ENCODE results near the gene PLEKHA7. TPM values are rescaled to one million over a fixed set of nuclear protein-coding genes. Genes with fewer than 3 reads are reported as not detected.

The PLEKHA7 gene
- total RNA-seq, 1 experiment from 2014 or later, result not detected

DNA sequence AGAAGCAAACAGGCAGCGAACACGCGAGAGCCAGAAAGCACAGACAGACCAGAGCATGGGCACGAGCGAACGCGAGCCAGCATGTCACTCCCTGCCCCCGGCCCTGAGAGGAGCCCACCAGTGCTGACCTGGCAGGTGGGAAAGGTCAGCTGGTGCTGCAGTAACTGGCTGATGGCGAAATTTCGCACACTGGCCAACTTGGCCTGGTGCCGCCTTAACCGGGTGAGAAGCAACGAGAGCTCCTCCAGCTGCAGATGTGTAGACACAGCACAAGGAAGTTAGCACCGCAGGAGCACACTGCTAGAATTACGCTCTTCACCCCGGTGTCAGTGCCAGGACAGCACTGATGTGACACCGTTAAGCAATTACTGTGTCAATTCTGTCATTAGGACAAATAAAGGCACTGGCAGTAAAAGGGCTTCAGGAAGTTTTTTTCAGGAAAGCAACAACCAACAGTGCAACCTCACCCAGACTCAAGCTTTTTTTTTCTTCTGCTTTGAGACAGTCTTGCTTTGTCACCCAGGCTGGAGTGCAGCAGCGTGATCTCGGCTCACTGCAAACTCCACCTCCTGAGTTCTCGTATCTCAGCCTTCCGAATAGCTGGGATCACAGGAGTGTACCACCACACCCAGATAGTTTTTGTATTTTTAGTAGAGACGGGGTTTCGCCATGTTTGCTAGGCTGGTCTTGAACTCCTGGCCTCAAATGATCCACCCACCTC is 199.0 kb downstream of the PLEKHA7 start:
- DNase-seq, result no peak
- H3K4me1 ChIP-seq, result no peaks in the 10 kb centered on the region

GRCh38 chr11:16814410-16815046 is 199.7 kb downstream of the PLEKHA7 start:
- Histone ChIP-seq H3K4me3 (no peak overlapping the region), H3K4me1 (no peaks in the 10 kb centered on the region), H3K27ac (no peak overlapping the region), H3K36me3 (no peaks in the 10 kb centered on the region), H3K9me3 (replicated peaks) (no peaks in the 10 kb centered on the region), H3K27me3 (peaks cover 8% of the 10 kb centered on the region)
- no peak for DNase-seq

More for the DNA sequence above, 199.0 kb downstream of the PLEKHA7 start:
- Histone ChIP-seq H3K4me3 (no peak overlapping the region), H3K27me3 (peaks cover 14% of the 10 kb centered on the region), H3K27ac (no peak overlapping the region), H3K9me3 (replicated peaks) (no peaks in the 10 kb centered on the region), H3K36me3 (no peaks in the 10 kb centered on the region)

GRCh38 chr11:16813126-16813525 is 201.1 kb downstream of the PLEKHA7 start:
- H3K27me3 ChIP-seq, result peaks cover 6% of the 10 kb centered on the region
- no peaks in the 10 kb centered on the region for H3K9me3 ChIP-seq (replicated peaks)
- H3K4me1 ChIP-seq, result no peaks in the 10 kb centered on the region
- H3K27ac ChIP-seq, result no peak overlapping the region
- H3K36me3 ChIP-seq, result no peaks in the 10 kb centered on the region
- no peak overlapping the region for H3K4me3 ChIP-seq
- no peak for DNase-seq

DNA sequence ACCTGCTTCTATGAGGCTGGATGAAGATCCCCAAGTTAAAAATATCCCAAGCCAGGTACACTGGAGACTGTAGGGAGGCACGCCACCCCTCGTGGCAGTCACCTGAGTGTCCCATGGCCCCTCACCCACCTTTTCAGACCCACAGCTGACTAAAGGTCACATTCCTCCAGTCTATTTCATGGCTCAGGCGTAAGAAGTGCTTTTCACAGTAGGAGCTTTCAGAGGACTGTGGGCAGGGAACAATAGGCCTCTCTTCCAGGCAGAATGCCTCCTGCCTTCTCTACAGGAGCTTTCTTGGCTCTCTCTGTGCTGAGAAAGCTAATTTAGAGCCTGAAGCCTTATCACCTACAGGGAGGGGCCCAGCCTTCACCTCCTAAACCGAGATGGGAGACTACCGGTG is 201.9 kb downstream of the PLEKHA7 start:
- DNase-seq, result no peak
- H3K9me3 ChIP-seq (replicated peaks), result no peaks in the 10 kb centered on the region
- H3K4me3 ChIP-seq, result no peak overlapping the region
- H3K27ac ChIP-seq, result no peak overlapping the region
- H3K4me1 ChIP-seq, result no peaks in the 10 kb centered on the region
- peaks cover 6% of the 10 kb centered on the region for H3K27me3 ChIP-seq
- no peaks in the 10 kb centered on the region for H3K36me3 ChIP-seq

DNA sequence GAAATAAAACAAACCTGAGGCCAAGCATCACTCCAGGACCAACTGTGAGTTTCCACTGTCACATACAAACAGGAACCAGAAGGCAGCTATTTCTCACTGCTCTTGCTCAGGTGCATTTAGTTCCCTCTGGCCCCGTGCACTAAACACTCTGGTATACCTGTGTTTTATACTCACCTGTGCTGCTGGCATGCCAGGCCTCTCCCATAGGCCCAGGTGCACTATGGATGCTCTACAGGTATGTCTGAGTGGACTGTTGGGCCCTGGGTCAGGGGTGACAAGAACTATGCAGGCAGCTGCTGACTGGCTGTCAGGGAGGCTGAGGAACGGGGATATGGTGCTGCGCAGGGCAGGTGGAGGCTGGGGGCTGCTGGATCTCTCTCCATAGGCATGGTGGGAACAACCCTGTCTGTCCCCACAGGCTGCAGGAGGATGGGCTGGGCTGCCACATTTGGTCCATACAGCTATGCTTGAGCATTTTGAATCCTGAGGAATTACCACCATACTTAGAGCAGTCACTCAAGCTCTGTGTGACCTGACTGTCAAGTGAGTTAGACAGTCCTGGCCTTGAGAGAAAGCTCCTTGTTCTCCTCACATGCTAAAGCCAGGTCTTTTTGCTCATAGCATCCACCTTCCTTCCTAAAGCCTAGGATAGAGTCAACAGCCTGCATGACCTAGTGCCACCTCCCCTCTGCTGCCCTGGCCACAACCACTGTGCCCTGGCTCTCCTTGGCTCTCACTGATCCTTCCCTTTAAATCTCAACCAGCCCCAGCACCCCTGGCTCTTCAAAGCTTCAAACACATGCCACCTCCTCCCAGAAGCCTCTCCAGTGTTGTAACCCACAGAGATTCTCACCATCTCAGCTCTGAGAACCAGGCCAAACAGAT is 202.8 kb downstream of the PLEKHA7 start:
- Histone ChIP-seq H3K27me3 (peaks cover 6% of the 10 kb centered on the region), H3K27ac (no peak overlapping the region), H3K4me1 (peaks cover 4% of the 10 kb centered on the region), H3K4me3 (no peak overlapping the region), H3K9me3 (replicated peaks) (no peaks in the 10 kb centered on the region), H3K36me3 (no peaks in the 10 kb centered on the region)
- DNase-seq, result no peak

DNA sequence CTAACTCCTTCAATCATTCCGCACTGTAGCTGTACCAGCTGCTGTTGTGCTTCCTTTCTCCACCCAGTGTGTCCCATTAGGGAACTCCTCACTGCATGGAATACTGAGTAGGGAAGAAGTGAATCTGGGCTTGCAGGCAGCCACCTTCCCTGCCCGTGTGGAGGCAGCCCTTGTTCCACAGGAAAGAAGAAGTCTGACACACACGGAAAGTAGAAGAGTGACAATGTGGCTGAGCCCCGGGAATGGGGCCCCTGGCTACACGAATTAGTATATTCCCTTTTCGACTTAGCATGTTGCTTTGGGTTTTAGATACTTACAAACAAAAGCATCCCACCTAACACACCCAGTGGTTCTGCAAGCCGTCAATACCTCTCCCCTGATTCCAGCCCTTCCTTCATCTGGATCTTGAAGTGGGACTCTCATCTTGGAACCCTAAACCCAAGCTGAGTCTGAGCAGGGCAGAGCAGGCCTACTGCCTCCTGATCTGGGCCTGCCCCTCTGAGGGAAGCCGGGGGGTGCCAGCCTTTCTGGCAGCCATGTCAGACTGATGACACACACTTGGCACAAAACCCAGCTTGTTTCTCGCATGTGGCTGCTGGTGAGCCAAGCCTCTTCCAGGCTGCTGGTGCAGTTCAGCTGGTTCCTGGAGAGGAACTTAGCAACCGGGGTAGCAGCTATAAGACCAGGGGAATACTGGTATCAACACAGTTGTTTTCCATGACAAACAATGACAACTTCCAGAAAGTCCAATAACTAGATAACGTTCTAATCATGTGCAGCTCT is 204.1 kb downstream of the PLEKHA7 start:
- no peak overlapping the region for H3K27ac ChIP-seq
- DNase-seq, result no peak

DNA sequence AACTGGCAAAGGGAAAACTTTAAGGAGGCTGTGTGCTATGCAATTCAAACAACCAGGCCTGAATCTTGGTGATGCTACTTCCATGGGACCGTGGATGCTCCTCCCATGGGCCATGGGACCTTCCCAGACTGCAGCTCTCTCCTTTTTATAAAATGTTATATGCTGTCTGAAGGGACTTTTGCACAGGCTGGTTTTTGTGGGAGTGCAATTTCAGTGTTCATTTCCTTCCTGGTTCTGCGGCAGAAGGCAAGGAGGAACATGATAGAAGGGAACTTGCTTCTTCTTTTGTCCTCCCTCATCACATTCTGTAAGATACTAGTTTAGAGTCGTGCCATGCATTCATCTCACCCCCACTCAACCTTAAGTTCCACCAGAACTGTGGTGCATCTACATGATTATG is 206.9 kb downstream of the PLEKHA7 start:
- peaks cover 4% of the 10 kb centered on the region for H3K27me3 ChIP-seq
- DNase-seq, result no peak
- H3K4me1 ChIP-seq, result peaks cover 8% of the 10 kb centered on the region
- H3K27ac ChIP-seq, result no peak overlapping the region
- H3K4me3 ChIP-seq, result no peak overlapping the region
- H3K9me3 ChIP-seq (replicated peaks), result no peaks in the 10 kb centered on the region
- no peaks in the 10 kb centered on the region for H3K36me3 ChIP-seq

More for the DNA sequence above, 204.1 kb downstream of the PLEKHA7 start:
- no peak overlapping the region for H3K4me3 ChIP-seq
- H3K36me3 ChIP-seq, result no peaks in the 10 kb centered on the region
- no peaks in the 10 kb centered on the region for H3K9me3 ChIP-seq (replicated peaks)
- peaks cover 4% of the 10 kb centered on the region for H3K27me3 ChIP-seq
- peaks cover 8% of the 10 kb centered on the region for H3K4me1 ChIP-seq

GRCh38 chr11:16806791-16807190 is 207.4 kb downstream of the PLEKHA7 start:
- Histone ChIP-seq H3K4me3 (no peak overlapping the region), H3K9me3 (replicated peaks) (no peaks in the 10 kb centered on the region), H3K4me1 (peaks cover 8% of the 10 kb centered on the region), H3K27ac (no peak overlapping the region), H3K27me3 (peaks cover 2% of the 10 kb centered on the region), H3K36me3 (no peaks in the 10 kb centered on the region)
- peak; percentile 74 to 78 for DNase-seq

GRCh38 chr11:16805938-16806337 is 208.3 kb downstream of the PLEKHA7 start:
- no peaks in the 10 kb centered on the region for H3K36me3 ChIP-seq
- no peak for DNase-seq
- H3K27ac ChIP-seq, result no peak overlapping the region
- H3K9me3 ChIP-seq (replicated peaks), result no peaks in the 10 kb centered on the region
- no peak overlapping the region for H3K4me3 ChIP-seq
- peaks cover 8% of the 10 kb centered on the region for H3K4me1 ChIP-seq
- H3K27me3 ChIP-seq, result no peaks in the 10 kb centered on the region

DNA sequence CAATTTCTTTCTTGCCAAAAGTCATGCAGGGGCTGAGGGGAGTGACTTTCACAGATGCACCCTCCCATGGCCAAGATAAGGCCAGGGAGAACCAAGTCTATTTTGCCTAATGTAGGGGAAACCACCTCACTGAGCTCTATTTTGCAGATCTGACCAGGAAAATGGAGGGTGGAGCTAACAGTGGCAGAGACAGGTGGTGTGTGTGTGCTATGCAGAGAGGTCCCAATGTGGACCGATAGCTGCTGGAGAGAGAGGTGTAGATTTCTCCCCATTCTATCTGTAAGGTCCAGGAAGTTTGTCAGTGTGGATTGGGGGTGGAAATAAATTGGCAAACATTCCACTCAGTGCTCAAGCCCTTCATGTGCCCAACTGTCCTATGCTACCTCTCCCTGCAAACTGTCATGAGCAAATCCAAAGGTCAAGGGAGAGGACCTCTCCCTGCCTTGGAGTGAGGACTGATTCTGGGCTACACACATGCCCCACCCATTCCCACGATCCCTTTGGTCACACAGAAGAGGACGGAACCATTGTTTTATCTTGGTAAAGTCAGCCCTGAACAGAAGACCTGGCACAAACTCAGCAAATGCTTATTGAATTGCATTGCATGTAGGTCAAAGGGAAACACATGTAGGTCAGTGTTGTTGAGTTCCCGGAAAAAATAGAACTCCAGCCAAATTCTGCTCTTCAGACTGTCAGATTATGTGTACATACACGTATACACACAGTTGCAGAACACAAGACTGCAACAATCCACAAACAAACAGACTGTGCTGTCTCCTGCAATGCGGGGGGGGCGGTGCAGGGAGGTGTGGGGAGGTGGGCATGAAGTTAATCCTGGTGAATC is 209.9 kb downstream of the PLEKHA7 start:
- H3K27me3 ChIP-seq, result no peaks in the 10 kb centered on the region
- H3K4me1 ChIP-seq, result peaks cover 8% of the 10 kb centered on the region
- no peaks in the 10 kb centered on the region for H3K9me3 ChIP-seq (replicated peaks)
- no peak overlapping the region for H3K27ac ChIP-seq
- no peaks in the 10 kb centered on the region for H3K36me3 ChIP-seq
- DNase-seq, result no peak
- H3K4me3 ChIP-seq, result no peak overlapping the region

DNA sequence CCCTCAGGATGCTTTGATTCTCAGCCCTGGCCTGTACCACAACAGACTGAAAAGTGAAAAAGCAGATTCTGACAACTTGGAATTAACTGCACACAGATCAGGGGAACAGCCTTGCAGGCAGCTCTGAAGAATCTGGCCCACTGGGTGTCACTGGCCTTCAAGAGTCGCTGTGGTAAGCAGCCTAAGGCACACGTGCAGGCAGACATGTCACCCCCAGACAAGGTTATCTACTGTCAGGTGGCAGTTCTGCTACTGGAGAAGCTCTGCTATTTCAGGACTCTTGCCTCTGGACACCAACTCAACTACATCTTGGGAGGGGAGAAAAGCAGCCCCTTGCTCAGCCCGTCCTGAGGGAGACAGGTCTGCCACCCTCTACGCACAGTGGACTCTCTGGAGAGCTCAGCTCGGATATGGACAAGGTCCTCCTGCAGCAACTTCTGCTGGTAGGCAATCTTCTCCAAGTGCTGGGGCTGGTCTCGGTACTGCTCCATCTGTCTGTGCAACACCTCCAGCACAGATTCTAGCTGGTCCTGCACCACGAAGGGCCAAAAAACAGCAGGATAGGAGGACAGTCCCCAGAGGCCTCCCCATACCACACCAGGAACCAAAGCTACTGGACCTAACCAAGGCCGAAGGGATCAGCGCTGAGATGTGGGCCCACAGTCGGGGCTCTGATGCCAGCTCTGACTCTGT is 212.8 kb downstream of the PLEKHA7 start:
- peaks cover 4% of the 10 kb centered on the region for H3K4me1 ChIP-seq
- DNase-seq, result no peak
- no peaks in the 10 kb centered on the region for H3K9me3 ChIP-seq (replicated peaks)
- H3K36me3 ChIP-seq, result no peaks in the 10 kb centered on the region
- H3K27me3 ChIP-seq, result no peaks in the 10 kb centered on the region
- no peak overlapping the region for H3K27ac ChIP-seq
- H3K4me3 ChIP-seq, result no peak overlapping the region

GRCh38 chr11:16800382-16800781 is 213.8 kb downstream of the PLEKHA7 start:
- Histone ChIP-seq H3K27ac (no peak overlapping the region), H3K9me3 (replicated peaks) (no peaks in the 10 kb centered on the region), H3K4me1 (no peaks in the 10 kb centered on the region), H3K4me3 (no peak overlapping the region), H3K36me3 (no peaks in the 10 kb centered on the region), H3K27me3 (no peaks in the 10 kb centered on the region)
- DNase-seq, result no peak

GRCh38 chr11:16799890-16800289 is 214.3 kb downstream of the PLEKHA7 start:
- Histone ChIP-seq H3K9me3 (replicated peaks) (no peaks in the 10 kb centered on the region), H3K27ac (no peak overlapping the region), H3K4me3 (no peak overlapping the region), H3K27me3 (no peaks in the 10 kb centered on the region), H3K4me1 (no peaks in the 10 kb centered on the region), H3K36me3 (no peaks in the 10 kb centered on the region)
- no peak for DNase-seq

Data from SJCRH30 (cell line).